GM18517 (cell line): ENCODE results near the gene CDK5RAP2.
"Not testable (repeated sequence)": the region's sequence is repeated elsewhere in the genome, so short reads cannot be mapped to it uniquely, and the experiment has no call there.

Experiments used
- ATAC-seq: cut with Tn5 transposase; IDR thresholded peaks from one replicate; pipeline ENCODE4 v1.9.1; 2021; ENCODE audit warnings: mild to moderate bottlenecking, moderate library complexity; ENCODE audit not compliant: unreplicated experiment

CDK5RAP2 gene

DNA sequence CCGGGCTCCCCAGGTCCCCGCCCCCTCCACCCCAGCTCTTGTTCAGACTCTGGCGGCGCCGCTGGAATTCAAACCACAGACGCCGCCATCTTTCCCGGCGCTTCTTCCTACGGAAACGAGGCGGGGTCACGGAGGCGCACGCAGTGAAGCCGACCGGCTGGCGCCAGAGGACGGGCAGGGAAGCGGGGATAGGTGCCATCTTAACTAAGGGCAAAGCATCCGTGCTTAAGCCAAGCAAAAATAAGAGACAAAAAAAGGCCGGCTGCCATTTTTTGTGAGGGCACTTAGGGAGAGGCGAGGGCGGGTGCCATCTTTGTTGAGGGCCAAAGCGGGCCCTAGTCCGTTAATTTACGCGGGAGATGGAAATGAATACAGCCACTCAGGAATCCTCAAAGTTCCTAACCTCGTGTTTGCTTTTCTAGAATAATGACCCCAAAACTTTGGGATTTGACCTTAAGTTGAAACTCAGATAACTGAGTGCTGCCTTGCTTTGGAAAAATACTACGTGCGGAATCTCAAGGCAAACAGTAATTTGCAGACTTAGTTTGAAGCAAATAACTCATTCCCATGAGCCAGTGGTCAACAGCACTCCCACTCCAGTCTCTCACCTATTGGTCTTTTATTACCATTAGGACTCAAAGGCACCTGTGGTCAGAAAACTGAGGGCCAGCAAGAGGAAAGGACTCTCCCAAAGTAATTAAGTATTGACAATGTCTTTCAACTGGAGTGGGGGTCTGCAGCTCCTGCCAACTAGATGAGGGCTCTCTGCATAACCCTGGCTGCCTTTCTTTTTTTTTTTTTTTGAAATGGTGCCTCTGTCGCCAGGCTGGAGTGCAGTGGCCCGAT is at the start of gene CDK5RAP2:
TSS of gene CDK5RAP2 (minus strand) at position 117 of the 846 bp plus-strand sequence. CDS start 189 bp downstream, outside the sequence.
- ATAC-seq: peak; percentile 90

- not testable (repeated sequence) for ATAC-seq
Measured at GRCh38 chr9:120628925-120629497, 49.0 kb upstream of the CDK5RAP2 start.

- no peak for ATAC-seq
Measured at GRCh38 chr9:120628207-120628924, 48.4 kb upstream of the CDK5RAP2 start.

DNA sequence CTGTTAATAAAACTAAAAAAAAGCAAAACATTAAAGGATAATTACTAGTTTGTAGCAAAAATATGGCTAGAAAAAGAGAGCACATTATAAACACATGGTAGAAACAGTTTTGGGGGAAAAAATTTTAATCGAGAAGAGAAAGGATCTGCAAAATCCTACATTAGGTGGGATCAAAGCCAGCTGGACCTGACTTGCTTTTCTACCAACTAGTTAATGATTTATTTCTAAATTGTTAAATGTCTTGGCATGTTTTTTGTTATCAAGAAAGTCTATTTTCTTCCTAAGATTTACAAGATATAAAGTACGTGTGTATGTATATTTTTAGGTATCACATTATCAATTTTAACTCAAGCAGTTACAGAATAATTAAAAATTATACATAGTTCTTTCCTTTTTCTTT is 47.1 kb upstream of the CDK5RAP2 start:
- no peak for ATAC-seq

DNA sequence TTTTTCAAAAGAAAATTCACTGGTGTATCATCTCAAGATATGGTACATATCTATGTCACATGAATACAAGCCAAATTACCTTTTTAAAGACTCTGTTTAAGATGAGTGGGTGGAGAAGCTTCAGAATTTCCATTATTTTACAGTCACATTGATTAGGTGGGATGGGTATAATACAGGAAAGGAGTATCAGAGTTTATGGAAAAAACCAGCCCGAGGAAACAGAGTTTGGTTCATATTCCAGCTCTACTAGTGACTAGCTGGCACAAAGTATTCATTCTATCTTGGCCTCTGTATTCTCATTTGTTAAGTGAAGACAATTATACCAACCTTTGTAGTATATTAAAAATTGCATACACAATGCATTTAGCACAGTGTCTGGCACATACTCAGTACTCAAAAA is 46.5 kb upstream of the CDK5RAP2 start:
- no peak for ATAC-seq

DNA sequence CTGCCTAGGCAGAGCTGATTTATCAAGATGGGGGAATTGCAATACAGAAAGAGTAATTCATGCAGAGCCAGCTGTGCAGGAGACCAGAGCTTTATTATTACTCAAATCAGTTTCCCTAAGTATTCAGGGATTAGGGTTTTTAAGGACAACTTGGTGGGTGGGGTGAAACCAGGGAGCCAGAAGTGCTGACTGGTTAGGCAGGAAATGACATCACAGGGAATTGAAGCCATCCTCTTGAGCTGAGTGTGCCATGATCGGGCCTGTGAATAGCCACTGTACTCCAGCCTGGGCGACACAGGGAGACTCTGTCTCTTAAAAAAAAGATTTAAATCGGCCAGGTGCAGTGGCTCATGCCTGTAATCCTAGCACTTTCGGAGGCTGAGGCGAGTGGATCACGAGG is 45.3 kb upstream of the CDK5RAP2 start:
- no peak for ATAC-seq

GRCh38 chr9:120622790-120623189 is 42.8 kb upstream of the CDK5RAP2 start:
- ATAC-seq: no peak

DNA sequence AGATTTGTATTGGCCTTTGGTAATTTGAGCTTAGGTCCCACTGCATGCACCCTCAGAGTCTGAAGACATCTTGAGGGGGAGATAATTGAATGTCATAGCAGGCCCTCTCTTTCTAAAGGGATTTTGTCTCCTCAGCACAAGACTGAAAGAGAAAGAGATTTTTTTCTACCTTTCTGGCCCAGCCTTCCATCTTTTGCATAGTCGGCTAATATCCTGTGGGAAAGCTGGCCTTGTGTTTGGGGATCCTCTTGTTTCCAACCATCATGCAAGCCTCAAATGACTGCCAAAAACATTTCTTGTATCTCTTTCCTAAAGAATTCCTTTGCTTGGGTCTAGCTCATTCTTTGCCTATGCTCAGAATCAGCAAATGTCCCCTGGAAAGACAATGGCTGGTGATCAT is 42.0 kb upstream of the CDK5RAP2 start:
- ATAC-seq: no peak

GRCh38 chr9:120619751-120620655 is 40.0 kb upstream of the CDK5RAP2 start:
- no peak for ATAC-seq

GRCh38 chr9:120616966-120617935 is 37.3 kb upstream of the CDK5RAP2 start:
- no peak for ATAC-seq

DNA sequence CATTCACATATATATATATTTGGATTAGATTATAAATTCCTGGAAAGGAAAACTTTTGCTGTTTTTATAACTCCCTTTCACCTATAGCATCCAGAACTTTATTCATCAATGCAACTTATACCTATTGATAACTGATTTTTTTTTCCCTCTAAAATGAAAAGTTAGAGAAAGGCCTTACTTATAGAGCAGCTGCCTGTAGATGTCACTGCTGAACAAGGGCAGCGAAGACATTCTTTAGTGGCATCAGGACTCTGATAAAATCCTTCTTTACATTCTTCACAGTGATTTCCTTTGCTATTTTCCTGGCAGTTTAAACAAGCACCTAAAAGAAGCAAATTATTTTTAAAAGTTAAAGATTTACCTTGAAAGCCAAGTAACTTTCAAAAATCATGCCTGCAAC is 32.3 kb upstream of the CDK5RAP2 start:
- ATAC-seq: no peak

DNA sequence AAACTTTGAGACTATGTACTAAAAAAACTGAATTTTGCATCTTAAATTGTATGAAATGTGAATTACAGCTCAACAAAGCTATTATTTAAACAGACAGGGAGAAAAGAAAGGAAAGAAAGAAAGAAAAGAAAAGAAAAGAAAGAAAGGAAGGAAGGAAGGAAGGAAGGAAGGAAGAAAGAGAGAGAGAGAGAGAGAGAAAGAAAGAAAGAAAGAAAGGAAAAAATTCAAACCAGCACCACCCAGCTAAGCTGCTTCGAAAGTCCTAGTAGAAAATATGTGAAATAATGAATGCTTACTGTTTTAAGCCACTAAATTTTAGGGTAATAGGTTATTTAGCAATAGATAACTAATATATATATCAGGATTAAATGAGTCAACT is 31.7 kb upstream of the CDK5RAP2 start:
- ATAC-seq: no peak

DNA sequence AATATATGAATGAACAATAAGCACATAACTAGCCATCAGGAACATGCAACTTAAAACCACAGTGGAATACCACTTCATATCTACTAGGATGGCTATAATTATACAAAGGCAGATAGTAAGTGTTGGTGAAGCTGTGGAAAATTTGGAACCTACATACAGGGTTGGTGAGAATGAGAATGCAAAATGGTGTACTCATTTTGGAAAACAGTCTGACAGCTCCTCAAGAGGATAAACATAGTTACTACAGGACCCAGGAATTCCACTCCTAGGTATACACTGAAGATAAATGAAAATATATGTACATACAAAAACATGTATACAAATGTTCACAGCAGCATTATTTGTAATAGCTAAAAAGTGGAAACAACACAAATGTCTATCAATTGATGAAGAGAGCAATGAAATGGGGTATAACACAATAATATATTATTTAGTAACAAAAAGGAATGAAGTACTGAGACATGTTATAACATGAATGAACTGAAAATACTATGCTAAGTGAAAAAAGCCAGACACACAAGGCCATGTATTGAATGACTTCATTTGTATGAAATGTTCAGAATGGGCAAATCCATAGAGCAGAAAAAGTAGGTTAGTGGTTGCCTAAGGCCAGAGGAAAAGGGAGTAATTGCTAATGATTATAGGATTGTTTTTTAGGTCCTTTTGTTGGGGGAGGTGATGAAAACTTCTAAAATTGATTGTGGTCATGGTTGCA is 31.2 kb upstream of the CDK5RAP2 start:
- ATAC-seq: no peak

DNA sequence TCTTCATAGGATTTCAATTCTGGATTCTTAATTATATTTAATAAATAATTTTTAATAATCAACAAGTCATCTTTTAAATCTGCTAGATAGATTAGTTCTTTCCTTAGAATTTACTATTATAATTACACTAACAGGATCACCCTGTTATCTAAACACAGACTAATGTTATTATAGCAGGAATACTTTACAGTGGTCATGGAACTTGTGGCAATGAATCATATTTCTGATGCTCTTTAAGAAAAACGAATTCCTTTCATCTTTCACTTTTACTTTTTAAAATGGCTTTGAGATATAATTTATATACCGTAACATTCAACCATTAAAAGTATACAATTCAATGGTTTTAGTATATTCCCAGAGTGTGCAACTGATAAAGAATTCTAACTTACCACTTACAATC is 29.7 kb upstream of the CDK5RAP2 start:
- ATAC-seq: no peak

DNA sequence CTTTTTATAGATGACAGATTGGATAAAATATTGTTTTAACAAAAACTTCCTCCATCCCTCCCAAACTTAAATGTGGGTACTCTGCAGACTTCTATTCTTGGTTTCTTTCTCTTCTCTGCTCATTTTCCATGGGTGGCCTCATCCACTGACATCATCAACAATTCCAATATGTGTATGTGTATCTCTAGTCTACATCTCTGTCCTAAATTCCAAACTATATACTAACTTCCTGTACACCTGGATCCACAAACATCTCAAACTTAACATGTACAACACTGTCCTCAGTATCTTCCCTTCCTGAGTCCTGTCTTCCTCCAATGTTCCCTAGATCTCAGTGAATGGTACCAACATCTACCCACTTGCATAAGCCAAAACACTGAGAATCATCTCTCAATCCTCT is 28.5 kb upstream of the CDK5RAP2 start:
- ATAC-seq: no peak

DNA sequence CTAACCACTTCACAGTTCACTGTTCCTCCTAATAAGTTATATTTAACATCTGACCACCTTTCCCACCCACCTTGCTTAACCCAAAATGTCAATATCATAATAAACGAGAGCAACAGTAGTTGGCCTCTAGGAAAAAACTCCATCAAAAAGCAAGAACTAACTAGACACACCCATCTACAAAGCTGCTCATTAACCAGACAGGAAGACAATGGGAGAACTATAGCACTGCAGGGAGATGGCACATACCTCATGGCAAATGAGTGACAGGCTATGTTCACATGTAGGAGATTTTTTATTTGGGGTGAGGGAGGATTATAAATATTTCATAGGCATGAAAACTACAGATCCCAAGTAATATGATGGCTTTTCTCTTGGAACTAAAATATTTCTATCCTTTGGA is 23.6 kb upstream of the CDK5RAP2 start:
- no peak for ATAC-seq

DNA sequence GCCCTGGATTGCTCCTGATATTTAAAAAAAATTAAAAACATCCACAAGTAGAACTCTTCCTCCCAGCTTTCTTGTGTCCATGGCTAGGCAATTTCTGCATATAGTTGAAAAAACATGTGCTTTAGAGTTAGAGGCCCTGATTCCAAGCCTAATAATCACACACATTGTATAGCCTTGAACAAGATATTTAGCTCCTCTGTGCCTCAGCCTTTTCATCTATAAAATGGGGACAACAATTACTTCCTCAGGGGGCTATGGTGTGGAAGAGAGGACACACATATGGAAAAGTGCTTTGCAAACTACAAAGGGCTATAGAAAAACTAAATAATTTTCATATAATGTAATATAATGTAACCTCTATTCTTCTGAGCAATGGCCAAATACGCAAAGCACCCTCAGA is 23.0 kb upstream of the CDK5RAP2 start:
- no peak for ATAC-seq

- no peak for ATAC-seq
Measured at GRCh38 chr9:120593955-120594277, 13.9 kb upstream of the CDK5RAP2 start.

- ATAC-seq: no peak
Measured at GRCh38 chr9:120593250-120593954, 13.4 kb upstream of the CDK5RAP2 start.
